Mucosa of descending colon (tissue), 3 donors: ENCODE data around the gene FCHO1. TPM values are rescaled to one million over a fixed set of nuclear protein-coding genes. Genes with fewer than 3 reads are reported as not detected.

Source experiments
- ATAC-seq: fragments of 200-7000 bp; cut with Tn5 transposase; one replicate; pipeline ENCODE4 v1.9.1; 2020; ENCODE audit warnings: mild to moderate bottlenecking, moderate library complexity
- DNase-seq, 3 donors: peaks; one replicate each; pipeline ENCODE4 v3.0.0-alpha.2; 2020
- H3K36me3 ChIP-seq: fragments of 200-600 bp; one replicate; pipeline ENCODE4 v1.8.0; 2021; ENCODE audit warnings: low read depth, mild to moderate bottlenecking
- H3K4me1 ChIP-seq: fragments of 200-600 bp; one replicate; pipeline ENCODE4 v1.8.0; 2021; ENCODE audit warnings: low read depth, mild to moderate bottlenecking
- H3K4me3 ChIP-seq: fragments of 200-600 bp; one replicate; pipeline ENCODE4 v1.8.0; 2021; ENCODE audit warnings: mild to moderate bottlenecking
- H3K9me3 ChIP-seq: fragments of 200-600 bp; one replicate; pipeline ENCODE4 v1.8.0; 2021; ENCODE audit warnings: mild to moderate bottlenecking
- intact Hi-C, 2 donors: fragments of 100-400 bp; cut with DNase I in 1 of 2; cut with micrococcal nuclease in 1 of 2; formaldehyde crosslinking; loops; one replicate each; pipeline versions ENCODE4 v1.11.0 to v1.11.1; 2022; cut with DNase I, micrococcal nuclease
- total RNA-seq, 3 donors: library from RNA; stranded (reverse); fragmentation: NEBNext Ultra II Directional in 2 of 3; extraction: Animal tissue kit (Norgen Biotek cat#: 25700) in 2 of 3; gene quantifications; one replicate each; pipeline versions ENCODE4 v1.2.1 to v1.2.4, GENCODE V29; 2021 to 2023
- TF ChIP-seq, protein P1 (sequence below): fragments of 200-600 bp; IDR thresholded peaks from one replicate; pipeline ENCODE4 v1.8.0; 2022; ENCODE audit warnings: antibody characterized with exemption, mild to moderate bottlenecking
- donor health status: DM: no; HTN: no; CAD: no; lungs with moderate emphysema.
- donor health status: DM: no; HTN: no; CAD: no.
- donor health status: DM: no; HTN: yes; CAD: no.

Gene FCHO1
- total RNA-seq, 3 donors from 2014 or later = 3.4 to 4.4 (median 4.2) TPM

DNA sequence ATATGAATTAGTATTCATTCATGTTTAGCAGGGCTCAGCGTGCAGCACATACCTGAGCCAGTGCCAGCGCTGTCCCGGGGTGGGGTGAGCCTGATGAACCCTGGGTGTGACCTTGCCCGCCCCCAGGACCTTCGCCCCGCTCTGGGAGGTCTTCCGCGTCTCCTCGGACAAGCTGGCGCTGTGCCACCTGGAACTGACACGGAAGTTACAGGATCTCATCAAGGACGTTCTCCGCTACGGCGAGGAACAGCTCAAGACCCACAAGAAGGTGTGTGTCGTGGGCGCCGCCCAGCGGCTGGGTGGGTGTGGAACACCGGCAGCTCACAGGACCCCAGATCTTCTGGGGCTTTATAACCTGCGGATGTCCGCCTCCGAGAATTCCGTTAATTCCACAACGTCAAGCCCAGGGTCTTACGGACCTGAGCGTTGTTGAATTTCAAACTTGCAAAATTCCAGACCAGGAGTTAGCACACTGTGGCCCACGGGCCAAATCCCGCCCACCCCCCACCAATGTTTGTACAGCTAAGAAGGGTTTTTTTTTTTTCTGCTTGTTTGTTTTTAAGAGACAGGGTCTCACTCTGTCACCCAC, 15.4 kb downstream of the FCHO1 start:
- TF ChIP-seq, protein P1, sequence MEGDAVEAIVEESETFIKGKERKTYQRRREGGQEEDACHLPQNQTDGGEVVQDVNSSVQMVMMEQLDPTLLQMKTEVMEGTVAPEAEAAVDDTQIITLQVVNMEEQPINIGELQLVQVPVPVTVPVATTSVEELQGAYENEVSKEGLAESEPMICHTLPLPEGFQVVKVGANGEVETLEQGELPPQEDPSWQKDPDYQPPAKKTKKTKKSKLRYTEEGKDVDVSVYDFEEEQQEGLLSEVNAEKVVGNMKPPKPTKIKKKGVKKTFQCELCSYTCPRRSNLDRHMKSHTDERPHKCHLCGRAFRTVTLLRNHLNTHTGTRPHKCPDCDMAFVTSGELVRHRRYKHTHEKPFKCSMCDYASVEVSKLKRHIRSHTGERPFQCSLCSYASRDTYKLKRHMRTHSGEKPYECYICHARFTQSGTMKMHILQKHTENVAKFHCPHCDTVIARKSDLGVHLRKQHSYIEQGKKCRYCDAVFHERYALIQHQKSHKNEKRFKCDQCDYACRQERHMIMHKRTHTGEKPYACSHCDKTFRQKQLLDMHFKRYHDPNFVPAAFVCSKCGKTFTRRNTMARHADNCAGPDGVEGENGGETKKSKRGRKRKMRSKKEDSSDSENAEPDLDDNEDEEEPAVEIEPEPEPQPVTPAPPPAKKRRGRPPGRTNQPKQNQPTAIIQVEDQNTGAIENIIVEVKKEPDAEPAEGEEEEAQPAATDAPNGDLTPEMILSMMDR = peak; percentile 74
- Histone ChIP-seq H3K4me1 (peaks cover 8% of the 10 kb centered on the region), H3K4me3 (no peak overlapping the region), H3K9me3 (no peaks in the 10 kb centered on the region), H3K36me3 (no peaks in the 10 kb centered on the region)
- DNase-seq = peak; percentile 95 to 96 (median 96)
- ATAC-seq = peak; percentile 90
- intact Hi-C loops = no loop called here

DNA sequence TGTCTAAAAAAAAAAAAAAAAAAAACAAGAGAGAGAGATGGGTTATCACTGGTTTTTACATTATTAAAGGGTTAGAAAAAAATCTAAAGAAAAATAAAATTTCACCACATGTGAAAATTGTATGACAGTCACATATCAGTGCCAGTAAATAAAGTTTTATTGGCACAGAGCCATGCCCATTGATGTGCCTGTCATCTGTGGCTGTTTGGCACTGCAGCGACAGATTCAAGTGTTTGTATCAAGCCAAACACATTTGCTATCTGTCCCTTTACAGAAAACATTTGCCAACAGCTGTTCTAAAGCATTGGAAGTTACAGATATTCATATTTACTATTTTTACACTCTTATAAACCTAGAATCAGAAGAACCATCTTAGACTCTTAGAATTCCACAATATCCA, 16.3 kb downstream of the FCHO1 start:
- H3K4me1 ChIP-seq = peaks cover 8% of the 10 kb centered on the region
- TF ChIP-seq, protein P1 = no peak
- DNase-seq = no peak
- intact Hi-C loops = no loop called here
- no peaks in the 10 kb centered on the region for H3K9me3 ChIP-seq
- no peak for ATAC-seq
- no peaks in the 10 kb centered on the region for H3K36me3 ChIP-seq
- no peak overlapping the region for H3K4me3 ChIP-seq

- no peak overlapping the region for H3K4me3 ChIP-seq
These were observed 19.3 kb downstream of the FCHO1 start for GRCh38 chr19:17770613-17771012.

DNA sequence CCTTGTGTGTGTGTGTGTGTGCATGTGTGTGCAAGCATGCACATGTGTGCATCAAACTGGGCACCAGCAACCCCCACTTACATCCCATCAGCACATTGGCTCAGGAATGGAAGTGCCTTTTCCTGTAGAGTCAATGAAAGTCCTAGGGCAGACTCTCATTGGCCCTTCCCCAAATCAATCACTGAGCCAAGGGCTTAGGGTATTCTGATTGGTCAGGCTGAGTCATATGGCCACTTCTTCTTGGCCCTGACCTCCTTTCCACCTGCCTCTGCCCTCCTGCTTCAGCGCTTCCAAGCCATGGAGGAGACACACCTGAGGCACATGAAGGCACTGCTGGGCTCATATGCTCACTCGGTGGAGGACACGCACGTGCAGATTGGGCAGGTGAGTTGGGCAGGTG, 20.9 kb downstream of the FCHO1 start:
- no peak overlapping the region for H3K4me3 ChIP-seq
- no peak for DNase-seq
- TF ChIP-seq, protein P1 = no peak
- H3K9me3 ChIP-seq = no peaks in the 10 kb centered on the region
- no peak for ATAC-seq
- no peaks in the 10 kb centered on the region for H3K36me3 ChIP-seq
- intact Hi-C loops = loop anchor here in 1 of 2 donors (10.0 kb wide), 1 partner anchor 57 kb away; the partner anchor contains the start of gene MAP1S
- H3K4me1 ChIP-seq = no peaks in the 10 kb centered on the region

More at GRCh38 chr19:17770613-17771012, 19.3 kb downstream of the FCHO1 start:
- TF ChIP-seq, protein P1 = no peak
- DNase-seq (no peak), ATAC-seq (no peak)
- no peaks in the 10 kb centered on the region for H3K36me3 ChIP-seq
- intact Hi-C loops = loop anchor here in 1 of 2 donors (10.0 kb wide), 1 partner anchor 56 kb away; the partner anchor contains the start of gene MAP1S
- H3K9me3 ChIP-seq = no peaks in the 10 kb centered on the region
- peaks cover under 1% of the 10 kb centered on the region for H3K4me1 ChIP-seq

GRCh38 chr19:17775245-17775927, 24.1 kb downstream of the FCHO1 start:
- no peak overlapping the region for H3K4me3 ChIP-seq
- ATAC-seq = no peak
- intact Hi-C loops = loop anchor here in 1 of 2 donors (10.0 kb wide), 1 partner anchor 61 kb away; the partner anchor contains the start of gene MAP1S
- TF ChIP-seq, protein P1 = peak; percentile 30
- no peaks in the 10 kb centered on the region for H3K9me3 ChIP-seq
- H3K36me3 ChIP-seq = no peaks in the 10 kb centered on the region
- DNase-seq = peak in 2 of 3 donors; percentile 57 to 71
- H3K4me1 ChIP-seq = no peaks in the 10 kb centered on the region
